K562 (cell line): ENCODE data around the gene PLD1.

Source experiments
- FOXK2 ChIP-seq, 2 experiments: fragments of 450-650 bp; IDR thresholded peaks in 1 of 2; conservative IDR thresholded peaks in 1 of 2; 2 replicates each; pipeline ENCODE4 v1.6.1; 2016; ENCODE audit warnings: low read depth in 2 of 2, mild to moderate bottlenecking in 1 of 2
- MXI1 ChIP-seq: IDR thresholded peaks from 2 replicates; pipeline ENCODE4 v1.6.1; 2011; ENCODE audit warnings: low read depth, mild to moderate bottlenecking, improper control_type of control experiment, low read length

GRCh38 chr3:171827385-171827784, 17.1 kb upstream of the PLD1 start:
- TF ChIP-seq MXI1 (no peak), FOXK2 (conservative IDR thresholded peaks at IDR 0.05 in 1 of 2, IDR thresholded peaks at IDR 0.05 in 1 of 2; ENCODE audit: low read depth in 2 of 2) (no peak)
